Measurements from ENCODE around the gene MYO5A.

The MYO5A gene

DNA sequence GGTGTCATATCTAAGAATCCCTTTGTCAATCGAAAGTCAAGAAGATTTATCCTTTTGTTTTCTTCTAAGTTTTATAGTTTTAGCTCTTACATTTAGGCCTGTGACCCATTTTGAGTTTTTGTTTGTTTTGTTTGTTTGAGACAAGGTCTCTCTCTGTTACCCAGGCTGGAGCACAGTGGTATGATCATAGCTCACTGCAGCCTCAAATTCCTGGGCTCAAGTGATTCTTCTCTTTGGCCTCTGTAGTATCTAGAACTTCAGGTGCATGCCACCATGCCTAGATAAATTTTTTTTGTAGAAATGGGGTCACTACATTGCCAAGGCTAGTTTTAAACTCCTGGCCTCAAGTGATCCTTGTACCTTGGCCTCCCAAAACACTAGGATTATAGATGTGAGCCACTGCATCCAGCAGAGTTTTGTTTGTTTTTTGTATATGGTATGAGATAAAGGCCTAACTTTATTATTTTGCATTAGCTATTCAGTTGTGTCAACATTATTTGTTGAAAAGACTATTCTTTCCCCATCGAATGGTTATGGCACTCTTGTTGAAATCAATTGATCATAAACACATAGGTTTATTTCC is 227.3 kb downstream of the MYO5A start:
- Histone ChIP-seq H3F3A (ENCODE audit: insufficient read depth) (no peaks in the 10 kb centered on the region), H3K9me3 (ENCODE audit: insufficient read depth, low read length) (no peaks in the 10 kb centered on the region), H4K20me1 (ENCODE audit: low read depth, low read length) (no peaks in the 10 kb centered on the region), H3K27me3 (ENCODE audit: low read length) (no peaks in the 10 kb centered on the region), H2AFZ (ENCODE audit: low read depth, low read length, severe bottlenecking) (no peak overlapping the region), H3K4me2 (ENCODE audit: low read depth, low read length, poor library complexity, severe bottlenecking) (no peak overlapping the region), H3K9ac (ENCODE audit: low read length) (no peak overlapping the region), H3K9me2 (replicated peaks; ENCODE audit: insufficient read depth, low read length) (no peaks in the 10 kb centered on the region), H3K4me3 (ENCODE audit: insufficient read depth, low read length, poor library complexity, severe bottlenecking) (no peak overlapping the region), H3K36me3 (ENCODE audit: low read length) (no peaks in the 10 kb centered on the region), H3K79me2 (ENCODE audit: insufficient read depth, low read length) (no peaks in the 10 kb centered on the region), H3K27ac (ENCODE audit: low read depth, low read length) (no peak overlapping the region)
- TF ChIP-seq, protein P1, sequence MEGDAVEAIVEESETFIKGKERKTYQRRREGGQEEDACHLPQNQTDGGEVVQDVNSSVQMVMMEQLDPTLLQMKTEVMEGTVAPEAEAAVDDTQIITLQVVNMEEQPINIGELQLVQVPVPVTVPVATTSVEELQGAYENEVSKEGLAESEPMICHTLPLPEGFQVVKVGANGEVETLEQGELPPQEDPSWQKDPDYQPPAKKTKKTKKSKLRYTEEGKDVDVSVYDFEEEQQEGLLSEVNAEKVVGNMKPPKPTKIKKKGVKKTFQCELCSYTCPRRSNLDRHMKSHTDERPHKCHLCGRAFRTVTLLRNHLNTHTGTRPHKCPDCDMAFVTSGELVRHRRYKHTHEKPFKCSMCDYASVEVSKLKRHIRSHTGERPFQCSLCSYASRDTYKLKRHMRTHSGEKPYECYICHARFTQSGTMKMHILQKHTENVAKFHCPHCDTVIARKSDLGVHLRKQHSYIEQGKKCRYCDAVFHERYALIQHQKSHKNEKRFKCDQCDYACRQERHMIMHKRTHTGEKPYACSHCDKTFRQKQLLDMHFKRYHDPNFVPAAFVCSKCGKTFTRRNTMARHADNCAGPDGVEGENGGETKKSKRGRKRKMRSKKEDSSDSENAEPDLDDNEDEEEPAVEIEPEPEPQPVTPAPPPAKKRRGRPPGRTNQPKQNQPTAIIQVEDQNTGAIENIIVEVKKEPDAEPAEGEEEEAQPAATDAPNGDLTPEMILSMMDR (IDR thresholded peaks at IDR 0.05; ENCODE audit: insufficient read depth, low read length, poor library complexity, severe bottlenecking) = no peak
- TF ChIP-seq EZH2phosphoT487 (conservative IDR thresholded peaks at IDR 0.05; ENCODE audit: low read length) = no peak

DNA sequence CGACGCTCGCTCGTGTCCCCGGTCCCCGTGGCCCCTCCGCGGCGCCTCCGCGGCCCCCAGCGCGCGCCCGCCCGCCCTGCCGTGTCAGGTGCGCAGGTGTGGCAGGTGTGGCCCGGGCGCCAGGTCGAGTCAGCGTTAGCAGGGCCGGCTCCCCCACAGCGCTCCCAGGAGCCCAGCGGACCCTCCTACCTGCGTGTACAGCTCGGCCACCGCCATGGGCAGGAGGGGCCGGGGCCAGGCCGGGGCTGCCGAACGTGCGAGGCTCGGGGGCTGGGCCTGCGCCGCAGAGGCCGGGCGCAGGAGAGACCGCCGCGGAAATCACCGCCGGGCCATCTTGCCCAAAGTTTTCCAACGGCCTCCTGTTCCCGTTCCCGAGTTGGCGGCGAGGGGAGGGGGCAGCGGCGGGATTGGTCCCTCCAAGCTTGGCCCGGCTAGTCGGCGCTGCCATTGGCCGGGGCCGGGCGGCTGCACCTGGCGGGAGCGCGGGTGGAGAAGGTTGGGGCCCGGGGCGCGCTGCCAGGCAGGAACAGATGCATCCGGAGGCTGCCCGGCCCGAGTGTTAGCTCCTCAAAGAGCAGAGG is 233.2 kb downstream of the MYO5A start, which contains the start of gene MYO5C:
MYO5C (minus strand) TSS at position 384 of the 581 bp plus-strand sequence; CDS start at position 216, 168 bp downstream.
- no peaks in the 10 kb centered on the region for H3K27me3 ChIP-seq (ENCODE audit: low read length)
- H3K27ac ChIP-seq (ENCODE audit: low read depth, low read length) = no peak within 1 kb of the TSS
- no peaks in the 10 kb centered on the region for H4K20me1 ChIP-seq (ENCODE audit: low read depth, low read length)
- no peak within 1 kb of the TSS for H2AFZ ChIP-seq (ENCODE audit: low read depth, low read length, severe bottlenecking)
- H3K9me2 ChIP-seq (replicated peaks; ENCODE audit: insufficient read depth, low read length) = no peaks in the 10 kb centered on the region
- no peaks in the 10 kb centered on the region for H3K36me3 ChIP-seq (ENCODE audit: low read length)
- H3K79me2 ChIP-seq (ENCODE audit: insufficient read depth, low read length) = no peaks in the 10 kb centered on the region
- H3F3A ChIP-seq (ENCODE audit: insufficient read depth) = no peaks in the 10 kb centered on the region
- H3K4me2 ChIP-seq (ENCODE audit: low read depth, low read length, poor library complexity, severe bottlenecking) = no peak within 1 kb of the TSS
- no peak within 1 kb of the TSS for H3K4me3 ChIP-seq (ENCODE audit: insufficient read depth, low read length, poor library complexity, severe bottlenecking)
- no peak for TF ChIP-seq EZH2phosphoT487 (conservative IDR thresholded peaks at IDR 0.05; ENCODE audit: low read length)
- TF ChIP-seq, protein P1 (IDR thresholded peaks at IDR 0.05; ENCODE audit: insufficient read depth, low read length, poor library complexity, severe bottlenecking) = no peak
- H3K9me3 ChIP-seq (ENCODE audit: insufficient read depth, low read length) = no peaks in the 10 kb centered on the region
- no peak within 1 kb of the TSS for H3K9ac ChIP-seq (ENCODE audit: low read length)

DNA sequence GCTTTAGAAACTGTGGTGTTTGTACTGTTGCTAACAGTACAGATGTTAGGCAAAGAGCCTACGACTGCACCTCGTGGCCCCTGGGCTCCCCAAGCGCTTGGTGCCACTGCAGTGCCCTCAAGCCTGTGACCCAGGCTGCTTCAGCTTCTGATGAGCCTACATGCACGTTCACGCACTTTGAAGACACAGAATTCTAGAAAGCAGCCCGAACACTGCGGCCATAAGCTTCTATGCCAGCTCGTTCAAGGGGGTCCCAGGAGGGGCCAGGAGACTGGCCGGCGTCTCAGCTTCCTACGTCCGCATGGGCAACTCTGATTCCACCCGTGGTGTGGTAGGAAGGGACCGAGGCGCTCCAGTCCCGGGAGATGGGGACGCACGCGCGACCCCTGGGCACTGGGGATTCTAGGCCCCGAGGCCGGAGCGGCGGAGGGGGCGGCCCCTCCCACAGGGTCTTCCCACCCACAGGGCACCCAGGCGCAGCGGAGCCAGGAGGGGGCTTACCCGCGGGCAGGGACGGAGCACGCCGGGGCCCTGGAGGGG is 233.7 kb downstream of the MYO5A start:
- Histone ChIP-seq H3K9me2 (replicated peaks; ENCODE audit: insufficient read depth, low read length) (no peaks in the 10 kb centered on the region), H3K36me3 (ENCODE audit: low read length) (no peaks in the 10 kb centered on the region), H3K27ac (ENCODE audit: low read depth, low read length) (no peak overlapping the region), H3K9me3 (ENCODE audit: insufficient read depth, low read length) (no peaks in the 10 kb centered on the region), H4K20me1 (ENCODE audit: low read depth, low read length) (no peaks in the 10 kb centered on the region), H2AFZ (ENCODE audit: low read depth, low read length, severe bottlenecking) (no peak overlapping the region), H3K4me2 (ENCODE audit: low read depth, low read length, poor library complexity, severe bottlenecking) (no peak overlapping the region), H3K9ac (ENCODE audit: low read length) (no peak overlapping the region), H3K79me2 (ENCODE audit: insufficient read depth, low read length) (no peaks in the 10 kb centered on the region), H3K4me3 (ENCODE audit: insufficient read depth, low read length, poor library complexity, severe bottlenecking) (no peak overlapping the region), H3K27me3 (ENCODE audit: low read length) (no peaks in the 10 kb centered on the region), H3F3A (ENCODE audit: insufficient read depth) (no peaks in the 10 kb centered on the region)
- TF ChIP-seq, protein P1 (IDR thresholded peaks at IDR 0.05; ENCODE audit: insufficient read depth, low read length, poor library complexity, severe bottlenecking) = no peak
- no peak for TF ChIP-seq EZH2phosphoT487 (conservative IDR thresholded peaks at IDR 0.05; ENCODE audit: low read length)

All from SU-DHL-6 (cell line).